Coronary artery (tissue), 2 donors: ENCODE measurements around the gene MRRF.
"Not testable (repeated sequence)": the region's sequence is repeated elsewhere in the genome, so short reads cannot be mapped to it uniquely, and the experiment has no call there.

Experiments
- DNase-seq: peaks from one replicate; pipeline ENCODE4 v3.0.0-alpha.2; 2017; ENCODE audit warnings: low spot score
- H3K27ac ChIP-seq, 2 donors: fragments of 200-600 bp; sonication (generic); one replicate each; pipeline ENCODE4 v1.5.1; 2016 to 2019
- H3K4me3 ChIP-seq: fragments of 200-600 bp; sonication (generic); 2 replicates; pipeline ENCODE4 v1.5.1; 2016; ENCODE audit warnings: mild to moderate bottlenecking, moderate library complexity
- CTCF ChIP-seq: fragments of 200-600 bp; sonication (generic); IDR thresholded peaks from one replicate; pipeline ENCODE4 v1.5.1; 2019; ENCODE audit warnings: antibody characterized with exemption

Gene MRRF

DNA sequence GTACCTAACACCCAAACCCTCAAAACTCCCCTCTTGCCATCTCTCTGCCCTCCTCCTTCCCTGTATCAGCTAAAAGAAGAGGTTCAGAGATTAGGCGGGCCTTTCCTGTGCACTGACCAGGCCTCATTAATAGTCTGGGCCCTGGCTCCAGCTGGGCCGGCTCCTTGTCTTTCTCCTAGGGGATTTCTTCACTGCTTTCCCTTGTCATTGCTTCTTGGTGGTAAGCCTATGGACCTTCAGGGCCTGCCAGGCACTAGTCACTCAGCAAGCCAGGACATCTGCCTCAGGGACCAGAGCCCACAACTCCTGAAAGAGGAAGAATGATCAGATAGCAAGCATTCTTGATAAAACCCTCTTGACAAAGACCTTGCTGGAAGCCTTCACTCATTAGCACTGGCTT lies 50.9 kb downstream of the MRRF start:
- H3K27ac ChIP-seq, result no peak overlapping the region
- DNase-seq, result no peak
- no peak for TF ChIP-seq CTCF
- no peak overlapping the region for H3K4me3 ChIP-seq

DNA sequence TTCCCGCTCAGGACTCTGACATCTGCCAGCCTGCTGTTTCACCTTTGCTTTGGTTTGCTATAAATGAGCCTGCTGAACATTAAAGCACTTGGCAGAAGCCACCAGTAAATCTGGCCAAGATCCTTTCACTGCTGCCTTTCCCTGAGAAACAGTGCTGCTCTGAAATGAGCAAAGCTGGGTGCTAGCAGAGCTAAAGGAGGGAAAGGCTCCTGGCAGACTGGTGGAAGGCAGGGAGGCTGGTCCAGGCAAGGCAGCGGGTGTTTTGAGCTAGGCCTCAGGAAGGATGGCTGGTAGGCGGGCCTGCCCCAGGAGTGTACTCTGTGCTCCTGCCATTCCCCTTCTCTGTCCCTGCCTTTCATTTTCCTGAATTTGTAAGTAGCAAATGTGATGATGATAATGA lies 53.6 kb downstream of the MRRF start:
- TF ChIP-seq CTCF, result no peak
- no peak for DNase-seq
- Histone ChIP-seq H3K27ac (no peak overlapping the region), H3K4me3 (no peak overlapping the region)

- Histone ChIP-seq H3K27ac (no peak overlapping the region), H3K4me3 (no peak overlapping the region)
- no peak for DNase-seq
- no peak for TF ChIP-seq CTCF
These were observed 55.8 kb downstream of the MRRF start for GRCh38 chr9:122320413-122320881.

DNA sequence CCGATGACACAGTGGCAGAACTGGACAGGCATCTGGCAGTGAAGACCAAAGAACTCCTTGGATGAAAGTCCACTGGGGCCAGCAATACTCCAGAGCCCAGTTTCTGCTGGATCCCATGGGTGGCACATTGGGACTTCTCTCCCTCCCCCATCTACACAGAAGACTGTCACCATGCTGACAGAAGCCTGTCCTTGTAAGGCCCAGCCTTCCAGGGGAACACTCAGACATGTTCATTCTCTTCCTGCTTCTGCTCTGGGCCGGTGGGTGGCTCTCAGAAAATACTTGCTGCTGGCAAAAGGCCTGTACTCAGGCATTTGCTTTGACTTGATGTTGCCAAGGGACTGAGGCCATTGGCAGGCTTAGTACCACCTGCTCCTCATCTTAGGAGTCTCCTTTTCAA lies 57.9 kb downstream of the MRRF start:
- TF ChIP-seq CTCF, result no peak
- Histone ChIP-seq H3K4me3 (no peak overlapping the region), H3K27ac (no peak overlapping the region)
- DNase-seq, result no peak

- not testable (repeated sequence) for H3K27ac ChIP-seq, H3K4me3 ChIP-seq, DNase-seq
These were observed 60.0 kb downstream of the MRRF start for GRCh38 chr9:122324665-122325064.

GRCh38 chr9:122325124-122325523 lies 60.4 kb downstream of the MRRF start:
- H3K27ac ChIP-seq, result no peak overlapping the region
- no peak for DNase-seq
- TF ChIP-seq CTCF, result no peak

DNA sequence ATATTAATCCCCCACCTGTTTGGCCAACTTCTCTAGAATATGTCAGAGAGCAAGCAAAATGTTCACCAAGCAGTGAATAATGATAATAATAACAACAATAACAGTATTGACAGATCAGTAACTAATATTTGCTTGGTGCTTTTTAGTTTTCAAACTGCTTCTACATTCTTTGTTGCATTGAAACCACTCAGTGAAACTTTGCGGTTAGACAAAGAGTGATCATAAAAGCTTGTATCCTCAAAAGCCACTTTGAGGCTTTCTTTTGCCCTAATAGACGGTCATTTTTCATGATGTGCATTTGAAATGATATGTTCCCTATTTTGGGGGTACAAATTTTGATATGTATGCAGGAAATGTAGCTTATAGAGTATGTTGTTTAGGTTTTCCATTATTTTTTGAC lies 62.5 kb downstream of the MRRF start:
- no peak overlapping the region for H3K4me3 ChIP-seq
- H3K27ac ChIP-seq, result no peak overlapping the region
- DNase-seq, result no peak
- TF ChIP-seq CTCF, result no peak

More at GRCh38 chr9:122325124-122325523, 60.4 kb downstream of the MRRF start:
- no peak overlapping the region for H3K4me3 ChIP-seq

DNA sequence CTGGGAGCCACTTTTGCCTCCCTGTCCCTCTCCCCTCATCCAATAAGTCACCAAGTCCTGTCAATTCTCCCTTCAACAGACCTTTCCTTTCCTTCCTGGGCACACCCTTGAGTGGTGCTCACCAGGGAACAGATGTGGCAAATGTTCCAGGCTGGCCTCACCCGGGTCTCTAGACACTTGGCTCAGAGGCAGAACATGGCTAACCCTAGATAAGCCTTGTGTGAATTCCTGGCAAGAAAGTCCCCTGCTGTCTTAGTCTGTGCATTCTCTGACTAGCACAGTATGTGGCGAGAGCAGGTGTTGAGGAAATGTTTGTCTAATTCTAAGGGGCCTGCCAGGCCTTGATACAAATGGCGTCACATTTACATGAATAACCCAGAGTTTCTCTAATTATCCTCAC lies 64.9 kb downstream of the MRRF start:
- no peak for DNase-seq
- Histone ChIP-seq H3K27ac (no peak overlapping the region), H3K4me3 (no peak overlapping the region)
- TF ChIP-seq CTCF, result no peak

DNA sequence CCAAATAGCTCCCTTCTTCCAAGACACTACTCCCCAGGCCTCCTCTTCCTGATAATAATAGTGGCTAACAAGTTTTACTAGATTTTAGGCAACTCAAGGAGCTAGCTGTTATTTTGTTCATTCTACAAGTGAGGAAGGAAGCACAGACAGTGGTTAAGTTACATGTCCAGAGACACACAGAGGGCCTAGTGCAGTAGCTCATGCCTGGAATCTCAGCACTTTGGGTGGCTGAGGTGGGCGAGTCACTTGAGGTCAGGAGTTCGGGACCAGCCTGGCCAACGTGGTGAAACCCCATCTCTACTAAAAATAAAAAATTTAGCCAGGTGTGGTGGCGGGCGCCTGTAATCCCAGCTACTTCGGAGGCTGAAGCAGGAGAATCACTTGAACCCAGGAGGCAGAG lies 65.8 kb downstream of the MRRF start:
- H3K27ac ChIP-seq, DNase-seq, H3K4me3 ChIP-seq: not testable (repeated sequence)
